ENCODE measurements around the gene HSD17B13. TPM values are rescaled to one million over a fixed set of nuclear protein-coding genes. Genes with fewer than 3 reads are reported as not detected.

The HSD17B13 gene
- total RNA-seq, 4 donors from 2014 or later, result 0.45 to 0.83 (median 0.65) TPM

DNA sequence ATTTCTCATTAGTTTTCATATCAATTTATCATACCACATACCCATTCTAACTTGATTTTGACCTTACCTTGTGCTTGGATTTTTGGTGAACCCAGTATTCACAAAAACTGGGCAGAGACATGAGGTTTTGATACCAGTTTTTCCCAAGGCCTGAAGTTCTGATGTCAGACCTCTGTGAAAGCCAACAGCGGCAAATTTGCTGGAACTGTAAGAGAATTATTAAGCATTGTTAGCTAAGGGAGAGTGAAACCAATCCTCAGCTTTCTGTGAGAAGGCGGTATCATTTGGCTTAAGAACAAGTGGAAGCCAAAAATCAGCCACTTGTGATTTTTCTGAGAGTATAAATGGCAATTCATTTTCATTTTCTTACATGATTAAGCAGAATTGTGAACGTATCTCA is 8.9 kb downstream of the HSD17B13 start:
- Histone ChIP-seq H3K36me3 (no peaks in the 10 kb centered on the region), H3K4me3 (no peak overlapping the region), H3K9me3 (no peaks in the 10 kb centered on the region), H3K27ac (replicated peaks in 1 of 4) (no peak overlapping the region), H3K4me1 (no peaks in the 10 kb centered on the region), H3K27me3 (no peaks in the 10 kb centered on the region)
- DNase-seq (ENCODE audit: extremely low spot score), result no peak
- TF ChIP-seq POLR2A (IDR thresholded peaks at IDR 0.05; ENCODE audit: low read depth), result no peak
- no peak for TF ChIP-seq POLR2AphosphoS5 (IDR thresholded peaks at IDR 0.05)
- TF ChIP-seq, protein P1, sequence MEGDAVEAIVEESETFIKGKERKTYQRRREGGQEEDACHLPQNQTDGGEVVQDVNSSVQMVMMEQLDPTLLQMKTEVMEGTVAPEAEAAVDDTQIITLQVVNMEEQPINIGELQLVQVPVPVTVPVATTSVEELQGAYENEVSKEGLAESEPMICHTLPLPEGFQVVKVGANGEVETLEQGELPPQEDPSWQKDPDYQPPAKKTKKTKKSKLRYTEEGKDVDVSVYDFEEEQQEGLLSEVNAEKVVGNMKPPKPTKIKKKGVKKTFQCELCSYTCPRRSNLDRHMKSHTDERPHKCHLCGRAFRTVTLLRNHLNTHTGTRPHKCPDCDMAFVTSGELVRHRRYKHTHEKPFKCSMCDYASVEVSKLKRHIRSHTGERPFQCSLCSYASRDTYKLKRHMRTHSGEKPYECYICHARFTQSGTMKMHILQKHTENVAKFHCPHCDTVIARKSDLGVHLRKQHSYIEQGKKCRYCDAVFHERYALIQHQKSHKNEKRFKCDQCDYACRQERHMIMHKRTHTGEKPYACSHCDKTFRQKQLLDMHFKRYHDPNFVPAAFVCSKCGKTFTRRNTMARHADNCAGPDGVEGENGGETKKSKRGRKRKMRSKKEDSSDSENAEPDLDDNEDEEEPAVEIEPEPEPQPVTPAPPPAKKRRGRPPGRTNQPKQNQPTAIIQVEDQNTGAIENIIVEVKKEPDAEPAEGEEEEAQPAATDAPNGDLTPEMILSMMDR (IDR thresholded peaks at IDR 0.05), result no peak
- TF ChIP-seq EP300 (IDR thresholded peaks at IDR 0.05), result no peak
- WGBS, result 79% methylated on average over 3 of the region's 3 CpGs
- intact Hi-C loops (cut with DNase I), result no loop called here

DNA sequence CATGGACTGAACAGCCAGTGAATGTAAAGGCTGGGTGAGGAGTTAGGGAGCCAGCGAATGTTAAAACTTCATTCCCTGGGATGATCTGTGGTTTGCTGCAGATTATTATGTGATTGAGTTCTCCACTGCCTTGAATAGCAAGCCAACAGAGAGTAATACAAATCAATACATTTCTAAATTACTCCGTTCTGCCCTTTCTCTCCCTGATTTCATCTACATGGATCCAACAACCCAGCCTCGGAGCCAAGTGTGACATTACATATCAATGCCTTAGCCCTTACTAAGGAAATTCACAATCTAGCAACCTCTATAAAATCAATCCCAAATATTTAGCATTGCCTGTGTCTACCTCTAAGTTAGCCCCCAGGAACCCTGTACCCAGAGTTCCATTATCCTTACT is 11.0 kb downstream of the HSD17B13 start:
- no peak overlapping the region for H3K27ac ChIP-seq (replicated peaks in 1 of 4)
- 95% methylated on average over 3 of the region's 3 CpGs for WGBS
- intact Hi-C loops (cut with DNase I), result no loop called here
- no peak for TF ChIP-seq EP300 (IDR thresholded peaks at IDR 0.05)
- TF ChIP-seq, protein P1 (IDR thresholded peaks at IDR 0.05), result no peak
- no peak for TF ChIP-seq POLR2AphosphoS5 (IDR thresholded peaks at IDR 0.05)
- no peak for TF ChIP-seq POLR2A (IDR thresholded peaks at IDR 0.05; ENCODE audit: low read depth)
- no peaks in the 10 kb centered on the region for H3K9me3 ChIP-seq
- H3K4me1 ChIP-seq, result no peaks in the 10 kb centered on the region
- H3K4me3 ChIP-seq, result no peak overlapping the region
- no peaks in the 10 kb centered on the region for H3K27me3 ChIP-seq
- no peaks in the 10 kb centered on the region for H3K36me3 ChIP-seq
- no peak for DNase-seq (ENCODE audit: extremely low spot score)

DNA sequence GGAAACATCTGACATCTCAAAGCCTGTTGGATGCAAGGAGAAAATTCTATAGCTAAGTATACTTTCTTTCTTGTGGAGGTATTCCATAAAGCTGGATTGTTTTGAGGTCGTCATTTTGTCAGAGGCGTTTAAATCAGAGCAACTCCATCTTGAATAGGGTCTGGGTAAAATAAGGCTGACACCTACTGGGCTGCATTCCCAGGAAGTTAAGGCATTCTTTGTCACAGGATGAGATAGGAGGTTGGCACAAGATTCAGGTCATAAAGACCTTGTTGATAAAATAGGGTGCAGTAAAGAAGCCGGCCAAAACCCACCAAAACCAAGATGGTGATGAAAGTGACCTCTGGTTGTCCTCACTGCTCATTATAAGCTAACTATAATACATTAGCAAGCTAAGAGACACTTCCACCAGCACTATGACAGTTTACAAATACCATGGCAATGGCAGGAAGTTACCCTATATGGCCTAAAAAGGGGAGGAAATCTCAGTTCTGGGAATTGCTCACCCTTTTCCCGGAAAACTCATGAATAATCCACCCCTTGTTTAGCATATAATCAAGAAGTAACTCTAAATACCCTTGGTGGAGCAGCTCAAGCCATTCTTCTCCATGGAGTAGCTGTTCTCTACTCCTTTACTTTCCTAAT is 11.9 kb downstream of the HSD17B13 start:
- no peak overlapping the region for H3K27ac ChIP-seq (replicated peaks in 1 of 4)
- H3K27me3 ChIP-seq, result no peaks in the 10 kb centered on the region
- TF ChIP-seq, protein P1 (IDR thresholded peaks at IDR 0.05), result no peak
- TF ChIP-seq EP300 (IDR thresholded peaks at IDR 0.05), result no peak
- 88% methylated on average over 4 of the region's 4 CpGs for WGBS
- no peak overlapping the region for H3K4me3 ChIP-seq
- no peaks in the 10 kb centered on the region for H3K4me1 ChIP-seq
- intact Hi-C loops (cut with DNase I), result no loop called here
- no peak for DNase-seq (ENCODE audit: extremely low spot score)
- H3K9me3 ChIP-seq, result no peaks in the 10 kb centered on the region
- H3K36me3 ChIP-seq, result no peaks in the 10 kb centered on the region

GRCh38 chr4:87309625-87310024 is 13.1 kb downstream of the HSD17B13 start:
- Histone ChIP-seq H3K36me3 (no peaks in the 10 kb centered on the region), H3K27me3 (no peaks in the 10 kb centered on the region), H3K27ac (replicated peaks in 1 of 4) (no peak overlapping the region), H3K9me3 (no peaks in the 10 kb centered on the region), H3K4me1 (no peaks in the 10 kb centered on the region), H3K4me3 (no peak overlapping the region)
- TF ChIP-seq POLR2AphosphoS5 (IDR thresholded peaks at IDR 0.05) (peak in 1 of 2 donors; percentile 11), POLR2A (IDR thresholded peaks at IDR 0.05; ENCODE audit: low read depth) (no peak), EP300 (IDR thresholded peaks at IDR 0.05) (no peak)
- TF ChIP-seq, protein P1 (IDR thresholded peaks at IDR 0.05), result no peak
- WGBS, result 82% methylated on average over 2 of the region's 2 CpGs
- DNase-seq (ENCODE audit: extremely low spot score), result no peak
- intact Hi-C loops (cut with DNase I), result no loop called here

- H3K36me3 ChIP-seq, result no peaks in the 10 kb centered on the region
- no peaks in the 10 kb centered on the region for H3K4me1 ChIP-seq
- 100% methylated on average over 1 of the region's 1 CpG for WGBS
- intact Hi-C loops (cut with DNase I), result no loop called here
- no peaks in the 10 kb centered on the region for H3K9me3 ChIP-seq
- TF ChIP-seq POLR2A (IDR thresholded peaks at IDR 0.05; ENCODE audit: low read depth), result no peak
- DNase-seq (ENCODE audit: extremely low spot score), result no peak
- no peak overlapping the region for H3K27ac ChIP-seq (replicated peaks in 1 of 4)
- H3K4me3 ChIP-seq, result no peak overlapping the region
- H3K27me3 ChIP-seq, result no peaks in the 10 kb centered on the region
These were observed 16.6 kb downstream of the HSD17B13 start for GRCh38 chr4:87306056-87306455.

Data from esophagus muscularis mucosa (tissue), 4 donors.